CD4-positive, CD25-positive, alpha-beta regulatory T cell (primary cell): ENCODE measurements around the gene PDP2. TPM values are rescaled to one million over a fixed set of nuclear protein-coding genes. Genes with fewer than 3 reads are reported as not detected.
A peak's percentile ranks its signal among the peaks of the same experiment; 100 is the strongest.

Source experiments
- ATAC-seq, 2 donors: fragments of 150-1000 bp; cut with Tn5 transposase; one replicate each; pipeline ENCODE4 v1.10.0; 2021; ENCODE audit warnings: low read depth in 2 of 2, moderate number of reproducible peaks in 2 of 2, moderate library complexity in 1 of 2
- DNase-seq, 3 donors: peaks; one replicate each; pipeline versions ENCODE4 v3.0.0 to v3.0.0-alpha.2; 2012 to 2022; ENCODE audit warnings: mixed read lengths in 1 of 3
- H3K27ac ChIP-seq: one replicate; pipeline ENCODE4 v1.7.0; 2013; ENCODE audit warnings: mild to moderate bottlenecking, low read length; ENCODE audit not compliant: insufficient read depth, poor library complexity, severe bottlenecking
- H3K27me3 ChIP-seq: one replicate; pipeline ENCODE4 v1.7.0; 2013; ENCODE audit warnings: low read length; ENCODE audit not compliant: control insufficient read depth, insufficient read depth
- H3K36me3 ChIP-seq: one replicate; pipeline ENCODE4 v1.7.0; 2013; ENCODE audit warnings: mild to moderate bottlenecking, low read length, moderate library complexity; ENCODE audit not compliant: control insufficient read depth, insufficient read depth
- H3K4me1 ChIP-seq: 2 replicates; pipeline ENCODE4 v1.7.0; 2013; ENCODE audit warnings: mild to moderate bottlenecking, low read length; ENCODE audit not compliant: insufficient read depth, control insufficient read depth, poor library complexity, severe bottlenecking
- H3K4me3 ChIP-seq: one replicate; pipeline ENCODE4 v1.7.0; 2013; ENCODE audit warnings: low read depth, mild to moderate bottlenecking, low read length, moderate library complexity
- H3K9me3 ChIP-seq, 2 experiments: 1 replicate in 1 of 2; 2 replicates in 1 of 2; pipeline ENCODE4 v1.7.0; 2013; ENCODE audit warnings: low read length in 2 of 2, mild to moderate bottlenecking in 1 of 2, moderate library complexity in 1 of 2; ENCODE audit not compliant: control insufficient read depth in 2 of 2
- H3K27ac Mint-ChIP-seq, 3 donors: one replicate each; pipeline ENCODE4 v1.8.0; 2020 to 2022; ENCODE audit warnings: mild to moderate bottlenecking in 3 of 3, mixed read lengths in 3 of 3, moderate library complexity in 2 of 3
- H3K27me3 Mint-ChIP-seq: one replicate; pipeline ENCODE4 v1.8.0; 2022; ENCODE audit warnings: mild to moderate bottlenecking, mixed read lengths
- H3K36me3 Mint-ChIP-seq: one replicate; pipeline ENCODE4 v1.8.0; 2020; ENCODE audit warnings: mixed read lengths
- H3K4me1 Mint-ChIP-seq, 4 donors: one replicate each; pipeline ENCODE4 v1.8.0; 2020 to 2022; ENCODE audit warnings: mixed read lengths in 4 of 4, mild to moderate bottlenecking in 1 of 4
- H3K4me3 Mint-ChIP-seq, 4 donors: one replicate each; pipeline ENCODE4 v1.8.0; 2020 to 2022; ENCODE audit warnings: mild to moderate bottlenecking in 4 of 4, mixed read lengths in 4 of 4, moderate library complexity in 3 of 4
- H3K9me3 Mint-ChIP-seq, 7 donors: one replicate each; pipeline ENCODE4 v1.8.0; 2020 to 2022; ENCODE audit warnings: mixed read lengths in 7 of 7, mild to moderate bottlenecking in 3 of 7, moderate library complexity in 2 of 7
- polyA plus RNA-seq, 4 donors: library from polyadenylated mRNA; unstranded; fragments of 300-500 nt; fragmentation: Illumina TruSeq; gene quantifications; one replicate each; pipeline ENCODE4 v1.2.3, GENCODE V29; 2021
- total RNA-seq: library from RNA; stranded (reverse); gene quantifications from one replicate; pipeline ENCODE4 v1.2.3, GENCODE V29; 2022

The PDP2 gene
- total and polyA plus RNA-seq, 5 donors from 2014 or later: 0.07 to 7.1 (median 1.9) TPM

- H3K4me3 ChIP-seq: no peak overlapping the region
- no peaks in the 10 kb centered on the region for H3K9me3 ChIP-seq
- Mint-ChIP-seq H3K36me3 (no peaks in the 10 kb centered on the region), H3K4me1 (peaks cover 0 to 9% (median 3%) of the 10 kb centered on the region in 4 donors), H3K4me3 (peak overlapping the region in 2 of 4 donors; percentile 59 to 69), H3K27me3 (peaks cover 64% of the 10 kb centered on the region), H3K27ac (no peak overlapping the region), H3K9me3 (peaks cover 0 to 2% (median 0%) of the 10 kb centered on the region in 7 donors)
- H3K4me1 ChIP-seq: peaks cover 10% of the 10 kb centered on the region
- no peak for DNase-seq
- no peaks in the 10 kb centered on the region for H3K36me3 ChIP-seq
- ATAC-seq: no peak
- peaks cover 10% of the 10 kb centered on the region for H3K27me3 ChIP-seq
- no peak overlapping the region for H3K27ac ChIP-seq
Measured at GRCh38 chr16:66843191-66843590, 37.1 kb upstream of the PDP2 start.

GRCh38 chr16:66844009-66844341 lies 36.3 kb upstream of the PDP2 start:
- no peaks in the 10 kb centered on the region for H3K36me3 Mint-ChIP-seq
- Histone ChIP-seq H3K27ac (no peak overlapping the region), H3K4me1 (peaks cover 10% of the 10 kb centered on the region), H3K36me3 (no peaks in the 10 kb centered on the region), H3K4me3 (no peak overlapping the region), H3K27me3 (peaks cover 10% of the 10 kb centered on the region), H3K9me3 (no peaks in the 10 kb centered on the region)
- DNase-seq (no peak), ATAC-seq (no peak)
- H3K4me3 Mint-ChIP-seq: peak overlapping the region in 2 of 4 donors; percentile 59 to 82
- peaks cover 61% of the 10 kb centered on the region for H3K27me3 Mint-ChIP-seq
- no peak overlapping the region for H3K27ac Mint-ChIP-seq
- peaks cover 0 to 9% (median 3%) of the 10 kb centered on the region in 4 donors for H3K4me1 Mint-ChIP-seq
- peaks cover 0 to 2% (median 0%) of the 10 kb centered on the region in 7 donors for H3K9me3 Mint-ChIP-seq

GRCh38 chr16:66844342-66845079 lies 35.8 kb upstream of the PDP2 start, which contains the start of gene CA7:
Gene CA7 (plus strand): TSS chr16:66844414. CDS start chr16:66844488, 74 bp downstream.
- Mint-ChIP-seq H3K4me3 (peak within 1 kb of the TSS in 2 of 4 donors; percentile 59 to 82), H3K36me3 (no peaks in the 10 kb centered on the region), H3K27me3 (peaks cover 55% of the 10 kb centered on the region), H3K9me3 (peaks cover 0 to 2% (median 0%) of the 10 kb centered on the region in 7 donors), H3K27ac (no peak within 1 kb of the TSS), H3K4me1 (peaks cover 0 to 9% (median 3%) of the 10 kb centered on the region in 4 donors)
- no peak within 1 kb of the TSS for H3K4me3 ChIP-seq
- H3K36me3 ChIP-seq: no peaks in the 10 kb centered on the region
- no peaks in the 10 kb centered on the region for H3K9me3 ChIP-seq
- H3K27ac ChIP-seq: no peak within 1 kb of the TSS
- DNase-seq (no peak), ATAC-seq (no peak)
- H3K4me1 ChIP-seq: peaks cover 10% of the 10 kb centered on the region
- H3K27me3 ChIP-seq: peaks cover 10% of the 10 kb centered on the region

DNA sequence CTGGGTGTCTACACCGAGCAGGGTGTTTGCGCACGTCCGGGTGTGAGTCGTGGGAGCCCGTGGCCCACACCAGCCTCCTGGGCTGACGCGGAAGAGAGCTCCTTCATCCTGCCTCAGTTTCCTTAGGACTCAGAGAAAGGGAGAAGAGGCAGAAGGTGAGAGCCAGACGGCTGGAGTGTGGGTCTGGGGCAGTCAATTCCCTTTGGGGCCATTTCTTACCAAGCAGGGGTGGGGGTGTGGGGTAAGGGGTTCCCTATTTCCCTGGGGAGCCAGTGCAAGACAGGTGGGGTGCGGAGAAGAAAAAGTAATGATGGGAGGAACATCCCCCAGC lies 35.3 kb upstream of the PDP2 start:
- DNase-seq: no peak
- H3K4me1 ChIP-seq: peaks cover 10% of the 10 kb centered on the region
- Mint-ChIP-seq H3K4me3 (peak overlapping the region in 1 of 4 donors; percentile 22), H3K4me1 (peaks cover 0 to 9% (median 3%) of the 10 kb centered on the region in 4 donors), H3K27ac (no peak overlapping the region), H3K9me3 (peaks cover 0 to 2% (median 0%) of the 10 kb centered on the region in 7 donors), H3K36me3 (no peaks in the 10 kb centered on the region), H3K27me3 (peaks cover 54% of the 10 kb centered on the region)
- H3K4me3 ChIP-seq: no peak overlapping the region
- ATAC-seq: no peak
- H3K36me3 ChIP-seq: no peaks in the 10 kb centered on the region
- peaks cover 10% of the 10 kb centered on the region for H3K27me3 ChIP-seq
- no peak overlapping the region for H3K27ac ChIP-seq
- no peaks in the 10 kb centered on the region for H3K9me3 ChIP-seq

- peaks cover 10% of the 10 kb centered on the region for H3K27me3 ChIP-seq
- Mint-ChIP-seq H3K36me3 (no peaks in the 10 kb centered on the region), H3K27me3 (peaks cover 48% of the 10 kb centered on the region), H3K4me3 (peak overlapping the region in 2 of 4 donors; percentile 12 to 64), H3K27ac (no peak overlapping the region), H3K9me3 (peaks cover 0 to 2% (median 0%) of the 10 kb centered on the region in 7 donors), H3K4me1 (peaks cover 0 to 9% (median 3%) of the 10 kb centered on the region in 4 donors)
- H3K9me3 ChIP-seq: no peaks in the 10 kb centered on the region
- H3K27ac ChIP-seq: no peak overlapping the region
- ATAC-seq (no peak), DNase-seq (no peak)
- peaks cover 10% of the 10 kb centered on the region for H3K4me1 ChIP-seq
- H3K4me3 ChIP-seq: no peak overlapping the region
- H3K36me3 ChIP-seq: no peaks in the 10 kb centered on the region
Measured at GRCh38 chr16:66845791-66846221, 34.5 kb upstream of the PDP2 start.

GRCh38 chr16:66846266-66846665 lies 34.0 kb upstream of the PDP2 start:
- Histone ChIP-seq H3K4me3 (no peak overlapping the region), H3K4me1 (peaks cover 10% of the 10 kb centered on the region), H3K36me3 (no peaks in the 10 kb centered on the region), H3K27me3 (peaks cover 10% of the 10 kb centered on the region), H3K9me3 (no peaks in the 10 kb centered on the region), H3K27ac (no peak overlapping the region)
- ATAC-seq (no peak), DNase-seq (no peak)
- Mint-ChIP-seq H3K27ac (no peak overlapping the region), H3K36me3 (no peaks in the 10 kb centered on the region), H3K27me3 (peaks cover 44% of the 10 kb centered on the region), H3K4me1 (peaks cover 0 to 9% (median 3%) of the 10 kb centered on the region in 4 donors), H3K9me3 (peaks cover 0 to 2% (median 0%) of the 10 kb centered on the region in 7 donors), H3K4me3 (peak overlapping the region in 2 of 4 donors; percentile 12 to 64)

GRCh38 chr16:66846831-66847230 lies 33.5 kb upstream of the PDP2 start:
- H3K27me3 Mint-ChIP-seq: peaks cover 44% of the 10 kb centered on the region
- peaks cover 0 to 9% (median 3%) of the 10 kb centered on the region in 4 donors for H3K4me1 Mint-ChIP-seq
- Histone ChIP-seq H3K4me1 (peaks cover 10% of the 10 kb centered on the region), H3K9me3 (no peaks in the 10 kb centered on the region), H3K27me3 (peaks cover 10% of the 10 kb centered on the region), H3K36me3 (no peaks in the 10 kb centered on the region), H3K27ac (no peak overlapping the region), H3K4me3 (no peak overlapping the region)
- peaks cover 0 to 2% (median 0%) of the 10 kb centered on the region in 7 donors for H3K9me3 Mint-ChIP-seq
- H3K27ac Mint-ChIP-seq: no peak overlapping the region
- no peak for DNase-seq
- H3K36me3 Mint-ChIP-seq: no peaks in the 10 kb centered on the region
- ATAC-seq: no peak
- H3K4me3 Mint-ChIP-seq: no peak overlapping the region
